Thyroid gland (tissue), 4 donors: Measurements from ENCODE around the gene ERG28. TPM values are rescaled to one million over a fixed set of nuclear protein-coding genes. Genes with fewer than 3 reads are reported as not detected.

Experiments used
- DNase-seq, 2 donors: peaks; one replicate each; pipeline ENCODE4 v3.0.0-alpha.2; 2019
- H3K27ac ChIP-seq, 3 donors: fragments of 200-600 bp; sonication (generic); 1 replicate in 2 of 3; 2 replicates in 1 of 3; pipeline ENCODE4 v1.5.1; 2016 to 2019; ENCODE audit warnings: mild to moderate bottlenecking in 1 of 3, moderate library complexity in 1 of 3
- H3K27me3 ChIP-seq: fragments of 200-600 bp; sonication (generic); one replicate; pipeline ENCODE4 v1.5.1; 2019
- H3K36me3 ChIP-seq, 2 donors: fragments of 200-600 bp; sonication (generic); one replicate each; pipeline ENCODE4 v1.5.1; 2016 to 2019
- H3K4me1 ChIP-seq, 2 donors: fragments of 200-600 bp; sonication (generic); one replicate each; pipeline ENCODE4 v1.5.1; 2017 to 2019
- H3K4me3 ChIP-seq, 3 donors: fragments of 200-600 bp; sonication (generic); replicated peaks in 1 of 3; 1 replicate in 2 of 3; 2 replicates in 1 of 3; pipeline ENCODE4 v1.5.1; 2016; ENCODE audit warnings: mild to moderate bottlenecking in 1 of 3
- H3K9me3 ChIP-seq: fragments of 200-600 bp; sonication (generic); one replicate; pipeline ENCODE4 v1.5.1; 2017
- POLR2A ChIP-seq, 2 donors: fragments of 450-650 bp; IDR thresholded peaks; one replicate each; pipeline ENCODE4 v1.6.1; 2017; ENCODE audit warnings: antibody characterized with exemption in 2 of 2, mild to moderate bottlenecking in 2 of 2, moderate library complexity in 1 of 2
- WGBS, 2 donors: methylation state at CpG; one replicate each; pipeline ENCODE4 v1.1.5; 2017; 5-methylcytosine and 5-hydroxymethylcytosine counted together
- intact Hi-C: fragments of 100-400 bp; cut with DNase I; formaldehyde crosslinking; loops from one replicate; pipeline ENCODE4 v1.15.1; 2023
- total RNA-seq, 4 donors: library from RNA; depleted of rRNA; stranded (reverse); fragments of >200 nt; gene quantifications; one replicate each; pipeline ENCODE4 v1.2.3, GENCODE V29; 2016
- TF ChIP-seq, protein P1 (sequence below), 6 experiments: fragments of 200-600 bp in 3 of 6; fragments of 450-650 bp in 3 of 6; sonication (generic) in 3 of 6; IDR thresholded peaks; one replicate each; pipeline ENCODE4 v1.5.1; 2016 to 2019; ENCODE audit warnings: antibody characterized with exemption in 6 of 6, mild to moderate bottlenecking in 2 of 6, inconsistent platforms in 1 of 6, moderate library complexity in 1 of 6

ERG28 gene
- total RNA-seq, 4 donors from 2014 or later: 12.1 to 17.3 (median 15.0) TPM

GRCh38 chr14:75662966-75663365, 2.3 kb upstream of the ERG28 start:
- Histone ChIP-seq H3K27ac (no peak overlapping the region), H3K4me3 (no peak overlapping the region), H3K36me3 (no peaks in the 10 kb centered on the region), H3K27me3 (no peaks in the 10 kb centered on the region), H3K4me1 (peaks cover 9 to 21% of the 10 kb centered on the region in 2 donors), H3K9me3 (no peaks in the 10 kb centered on the region)
- WGBS, 2 donors: 82 to 86% methylated on average over 3 of the region's 3 CpGs
- no peak for TF ChIP-seq POLR2A (IDR thresholded peaks at IDR 0.05)
- TF ChIP-seq, protein P1, sequence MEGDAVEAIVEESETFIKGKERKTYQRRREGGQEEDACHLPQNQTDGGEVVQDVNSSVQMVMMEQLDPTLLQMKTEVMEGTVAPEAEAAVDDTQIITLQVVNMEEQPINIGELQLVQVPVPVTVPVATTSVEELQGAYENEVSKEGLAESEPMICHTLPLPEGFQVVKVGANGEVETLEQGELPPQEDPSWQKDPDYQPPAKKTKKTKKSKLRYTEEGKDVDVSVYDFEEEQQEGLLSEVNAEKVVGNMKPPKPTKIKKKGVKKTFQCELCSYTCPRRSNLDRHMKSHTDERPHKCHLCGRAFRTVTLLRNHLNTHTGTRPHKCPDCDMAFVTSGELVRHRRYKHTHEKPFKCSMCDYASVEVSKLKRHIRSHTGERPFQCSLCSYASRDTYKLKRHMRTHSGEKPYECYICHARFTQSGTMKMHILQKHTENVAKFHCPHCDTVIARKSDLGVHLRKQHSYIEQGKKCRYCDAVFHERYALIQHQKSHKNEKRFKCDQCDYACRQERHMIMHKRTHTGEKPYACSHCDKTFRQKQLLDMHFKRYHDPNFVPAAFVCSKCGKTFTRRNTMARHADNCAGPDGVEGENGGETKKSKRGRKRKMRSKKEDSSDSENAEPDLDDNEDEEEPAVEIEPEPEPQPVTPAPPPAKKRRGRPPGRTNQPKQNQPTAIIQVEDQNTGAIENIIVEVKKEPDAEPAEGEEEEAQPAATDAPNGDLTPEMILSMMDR (IDR thresholded peaks at IDR 0.05): no peak
- no peak for DNase-seq
- intact Hi-C loops: no loop called here

DNA sequence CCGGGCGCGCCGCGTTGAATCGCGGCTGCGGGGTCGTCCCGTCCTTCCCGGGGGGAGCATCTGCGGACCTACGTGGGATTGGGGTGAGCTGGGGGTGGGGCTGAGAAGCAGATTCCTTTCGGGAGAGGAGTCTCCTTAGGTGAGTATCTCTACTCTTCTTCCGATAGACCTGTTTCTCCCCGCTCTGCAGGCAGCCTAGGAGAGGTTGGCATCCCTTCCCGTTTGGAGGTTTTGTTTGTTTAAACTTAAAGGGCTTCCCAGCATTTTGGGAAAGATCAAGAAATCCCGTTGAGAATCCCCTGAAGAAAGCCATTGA, 781 bp upstream of the ERG28 start:
- intact Hi-C loops: no loop called here
- H3K36me3 ChIP-seq: peaks cover 3% of the 10 kb centered on the region in 2 donors
- peak overlapping the region; percentile 71 to 85 (median 79) for H3K27ac ChIP-seq
- DNase-seq: no peak
- peaks cover 9 to 21% of the 10 kb centered on the region in 2 donors for H3K4me1 ChIP-seq
- H3K9me3 ChIP-seq: no peaks in the 10 kb centered on the region
- WGBS, 2 donors: 0% methylated on average over 16 to 18 of the region's 18 CpGs
- TF ChIP-seq, protein P1 (IDR thresholded peaks at IDR 0.05): no peak
- no peak for TF ChIP-seq POLR2A (IDR thresholded peaks at IDR 0.05)
- no peaks in the 10 kb centered on the region for H3K27me3 ChIP-seq
- H3K4me3 ChIP-seq: peak overlapping the region; percentile 74 to 94 (median 80)

DNA sequence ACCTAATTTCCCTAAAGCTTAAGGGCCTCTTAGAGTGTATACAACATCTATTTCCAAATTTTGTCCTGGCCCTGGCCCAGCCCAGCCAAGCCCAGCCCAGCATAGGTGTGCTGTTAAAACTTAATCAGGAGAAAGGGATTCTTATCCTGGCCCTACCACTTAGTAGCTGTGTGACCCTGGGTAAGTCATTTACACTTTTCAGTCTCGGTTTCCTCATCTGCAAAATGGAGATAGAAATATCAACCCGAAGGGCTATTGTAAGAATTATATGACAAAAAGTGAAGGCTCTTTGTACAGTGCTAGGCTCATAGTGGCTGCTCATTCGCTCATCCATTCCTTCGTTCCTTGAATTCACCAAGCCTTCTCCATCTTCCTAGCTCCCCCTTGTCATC, 442 bp downstream of the ERG28 start:
- Histone ChIP-seq H3K36me3 (peaks cover 3 to 5% of the 10 kb centered on the region in 2 donors), H3K27me3 (no peaks in the 10 kb centered on the region), H3K9me3 (no peaks in the 10 kb centered on the region), H3K4me3 (peak overlapping the region; percentile 51 to 74 (median 56)), H3K27ac (peak overlapping the region; percentile 71 to 85 (median 79)), H3K4me1 (peaks cover 9 to 21% of the 10 kb centered on the region in 2 donors)
- intact Hi-C loops: no loop called here
- DNase-seq: peak in 1 of 2 donors; percentile 13
- 26 to 29% methylated on average over 4 of the region's 4 CpGs for WGBS, 2 donors
- no peak for TF ChIP-seq POLR2A (IDR thresholded peaks at IDR 0.05)
- TF ChIP-seq, protein P1 (IDR thresholded peaks at IDR 0.05): no peak

DNA sequence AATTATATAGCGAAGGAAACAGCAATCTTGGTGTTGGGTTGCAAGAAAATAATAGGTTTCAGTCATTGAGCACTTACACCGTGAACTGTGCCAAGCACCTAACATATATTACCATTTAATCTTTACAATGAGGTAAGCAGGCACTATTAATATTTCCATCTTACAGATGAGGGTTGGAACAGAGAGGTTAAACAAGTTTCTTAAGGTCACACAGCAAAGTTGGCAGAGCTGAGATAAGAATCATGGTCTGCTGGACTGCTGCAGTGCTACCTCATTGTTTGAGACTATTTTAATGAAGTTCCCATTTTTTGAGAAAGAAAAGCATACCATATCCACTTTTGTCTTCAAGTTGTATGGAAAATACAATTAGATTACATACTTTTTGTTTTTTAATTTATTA, 1.7 kb downstream of the ERG28 start:
- no peaks in the 10 kb centered on the region for H3K27me3 ChIP-seq
- no peak overlapping the region for H3K27ac ChIP-seq
- 95% methylated on average over 2 of the region's 2 CpGs for WGBS, 2 donors
- no peak for DNase-seq
- no peaks in the 10 kb centered on the region for H3K9me3 ChIP-seq
- peaks cover 9 to 23% of the 10 kb centered on the region in 2 donors for H3K4me1 ChIP-seq
- intact Hi-C loops: no loop called here
- no peak overlapping the region for H3K4me3 ChIP-seq
- peaks cover 3 to 5% of the 10 kb centered on the region in 2 donors for H3K36me3 ChIP-seq
- TF ChIP-seq, protein P1 (IDR thresholded peaks at IDR 0.05): no peak
- no peak for TF ChIP-seq POLR2A (IDR thresholded peaks at IDR 0.05)

DNA sequence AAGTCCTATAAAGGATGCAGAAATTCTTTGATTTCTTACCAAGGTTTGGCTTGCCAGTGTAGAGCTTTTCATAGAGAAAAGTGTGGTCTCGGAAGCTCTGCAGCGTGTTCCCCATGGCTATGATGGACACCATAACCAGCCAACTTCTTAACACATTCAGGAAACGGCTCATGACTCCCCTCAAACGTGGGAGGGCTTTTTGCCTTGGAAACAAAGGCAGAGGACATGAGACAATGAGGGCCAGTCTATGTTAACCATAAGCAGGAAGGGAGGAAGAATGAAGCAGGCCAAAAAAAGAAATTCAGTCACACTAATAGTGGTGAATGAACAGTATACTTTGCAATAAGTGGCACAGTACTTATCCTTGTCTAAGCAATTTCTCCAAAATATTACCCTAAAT, 3.3 kb downstream of the ERG28 start:
- WGBS, 2 donors: 68 to 84% methylated on average over 4 of the region's 4 CpGs
- peaks cover 9 to 25% of the 10 kb centered on the region in 2 donors for H3K4me1 ChIP-seq
- H3K27ac ChIP-seq: no peak overlapping the region
- peaks cover 3 to 5% of the 10 kb centered on the region in 2 donors for H3K36me3 ChIP-seq
- no peak overlapping the region for H3K4me3 ChIP-seq
- intact Hi-C loops: no loop called here
- no peak for DNase-seq
- no peak for TF ChIP-seq POLR2A (IDR thresholded peaks at IDR 0.05)
- TF ChIP-seq, protein P1 (IDR thresholded peaks at IDR 0.05): no peak
- H3K27me3 ChIP-seq: no peaks in the 10 kb centered on the region
- no peaks in the 10 kb centered on the region for H3K9me3 ChIP-seq
